ENCODE results near the gene CAPN7.

CAPN7 gene

DNA sequence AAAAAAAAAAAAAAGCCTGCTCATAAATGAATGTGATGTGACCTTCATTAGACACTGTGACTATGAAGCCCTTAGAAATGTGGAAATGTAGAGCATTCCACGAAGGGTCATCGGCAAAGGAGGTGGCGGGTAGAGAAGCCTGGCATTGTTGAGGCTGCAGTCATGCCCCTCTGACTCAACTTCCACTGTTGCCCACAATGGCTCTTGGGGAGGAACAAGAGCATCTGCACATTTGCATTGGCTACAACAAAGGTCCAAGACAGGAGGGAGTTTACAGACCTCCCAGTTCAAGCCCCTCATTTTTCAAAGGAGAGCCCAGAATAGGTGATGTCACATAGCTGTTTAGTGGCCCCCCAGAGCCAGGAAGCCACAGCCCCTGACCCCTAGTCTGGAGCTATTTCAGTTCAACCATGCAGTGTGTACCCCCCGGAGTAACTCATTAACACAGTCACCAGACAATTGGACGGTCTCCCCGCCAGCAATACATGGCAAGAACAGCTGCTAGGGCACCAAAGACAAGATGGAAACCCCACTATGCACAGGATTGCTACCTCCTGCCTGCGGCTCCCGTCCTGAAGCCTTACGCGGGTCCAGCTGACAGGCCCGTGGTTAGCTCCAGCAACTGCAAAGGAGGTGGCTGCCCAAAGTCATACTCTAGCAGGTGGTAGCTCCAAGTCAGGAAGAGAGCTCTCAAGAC lies 70.1 kb downstream of the CAPN7 start:
- DNase-seq (ENCODE audit: low read depth) = no peak

GRCh38 chr3:15277861-15278500 lies 71.9 kb downstream of the CAPN7 start:
- DNase-seq (ENCODE audit: low read depth) = no peak

- no peak for DNase-seq (ENCODE audit: low read depth)
These were observed 73.2 kb downstream of the CAPN7 start for GRCh38 chr3:15279205-15279604.

DNA sequence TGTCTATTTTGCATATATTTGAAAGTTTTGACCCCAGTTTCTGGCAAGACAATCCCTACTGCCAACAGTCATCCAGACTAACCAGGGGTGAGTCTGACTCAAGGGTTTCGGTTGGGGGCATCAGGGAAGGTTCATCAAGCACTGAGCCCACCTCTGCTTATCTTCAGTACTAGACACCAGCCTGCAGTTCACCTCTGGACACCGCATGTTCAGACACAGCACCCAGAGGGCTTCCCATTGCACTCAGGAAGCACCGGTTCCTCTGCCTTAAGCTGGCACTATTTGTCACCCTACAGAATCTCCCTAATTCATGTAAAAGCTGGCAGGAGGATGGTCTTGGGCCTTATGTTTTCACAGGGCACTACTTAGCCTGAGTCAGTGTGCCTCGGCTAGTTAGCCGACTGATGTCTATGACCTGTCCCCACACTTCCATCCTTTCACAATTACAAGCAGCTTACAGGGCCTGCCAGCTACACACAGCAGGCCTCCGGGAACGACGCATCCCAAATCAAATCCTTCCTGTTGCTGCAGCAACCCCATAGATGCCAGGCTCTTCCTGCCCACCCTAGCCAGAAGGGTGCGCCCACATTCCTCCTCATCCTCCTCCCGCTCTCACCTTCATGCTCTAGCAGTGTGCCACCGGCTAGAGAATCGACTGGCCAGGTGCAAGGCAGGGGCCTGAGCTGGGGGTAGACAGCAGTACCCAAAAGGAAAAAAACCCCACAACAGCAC lies 73.8 kb downstream of the CAPN7 start:
- DNase-seq (ENCODE audit: low read depth) = no peak

GRCh38 chr3:15280853-15281532 lies 74.9 kb downstream of the CAPN7 start:
- DNase-seq (ENCODE audit: low read depth) = no peak

DNA sequence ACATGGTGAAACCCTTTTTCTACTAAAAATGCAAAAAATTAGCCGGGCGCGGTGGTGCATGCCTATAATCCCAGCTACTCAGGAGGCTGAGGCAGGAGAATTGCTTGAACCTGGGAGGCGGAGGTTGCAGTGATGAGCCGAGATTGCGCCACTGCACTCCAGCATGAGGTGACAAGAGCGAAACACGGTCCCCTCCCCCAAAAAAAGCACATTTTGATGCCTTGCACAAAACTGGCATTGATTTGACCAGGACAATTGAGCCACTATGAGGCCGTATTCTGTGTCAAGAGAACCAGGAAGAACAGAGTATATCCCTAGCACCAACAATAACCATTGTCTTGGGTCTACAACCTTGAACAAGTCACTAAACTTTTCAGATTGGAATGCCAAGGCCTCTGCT lies 75.8 kb downstream of the CAPN7 start:
- no peak for DNase-seq (ENCODE audit: low read depth)

- no peak for DNase-seq (ENCODE audit: low read depth)
These were observed 77.7 kb downstream of the CAPN7 start for GRCh38 chr3:15283702-15284101.

GRCh38 chr3:15284121-15284889 lies 78.3 kb downstream of the CAPN7 start:
- DNase-seq (ENCODE audit: low read depth) = no peak

DNA sequence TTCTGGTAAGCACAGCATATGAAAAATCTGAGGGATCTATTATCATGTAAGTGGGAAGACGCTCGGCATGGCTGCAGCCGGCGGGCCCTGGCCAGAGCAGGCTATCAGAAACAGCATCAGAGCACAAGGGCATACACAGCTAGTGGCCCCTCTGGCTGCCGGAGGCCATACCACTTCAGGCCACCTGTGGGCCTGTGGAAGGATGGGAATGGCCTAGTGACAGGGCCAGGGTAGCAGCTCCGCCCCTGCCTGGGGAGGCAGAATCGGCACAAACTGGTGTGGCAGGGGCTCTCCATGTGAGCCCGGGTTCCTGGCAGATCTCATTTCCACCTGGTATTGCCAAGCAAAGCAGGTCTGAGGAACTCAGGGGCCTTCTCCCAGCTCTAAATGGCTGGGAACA lies 80.0 kb downstream of the CAPN7 start:
- DNase-seq (ENCODE audit: low read depth) = no peak

- no peak for DNase-seq (ENCODE audit: low read depth)
These were observed 81.7 kb downstream of the CAPN7 start for GRCh38 chr3:15287565-15288330.

GRCh38 chr3:15288331-15289035 lies 82.4 kb downstream of the CAPN7 start:
- no peak for DNase-seq (ENCODE audit: low read depth)

- no peak for DNase-seq (ENCODE audit: low read depth)
These were observed 83.6 kb downstream of the CAPN7 start for GRCh38 chr3:15289661-15290060.

DNA sequence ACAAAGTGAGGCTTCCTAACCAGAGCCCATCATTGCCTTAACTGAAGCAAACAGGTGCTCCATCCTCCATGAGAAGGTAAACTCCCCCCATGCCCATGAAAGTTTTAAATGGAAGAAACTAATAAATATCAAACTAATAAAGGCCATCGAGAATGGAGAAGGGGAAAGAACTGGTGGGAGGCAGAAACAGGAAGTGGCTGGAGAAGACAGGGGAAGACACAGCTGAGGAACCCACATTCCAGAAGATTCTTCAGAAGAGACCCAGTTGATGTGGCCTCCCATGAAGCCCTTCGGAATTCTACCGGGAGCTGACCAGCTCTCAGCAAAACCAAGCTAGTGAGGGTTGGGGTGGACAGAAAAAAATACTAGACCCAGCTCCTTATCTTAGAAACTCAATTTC lies 84.7 kb downstream of the CAPN7 start:
- no peak for DNase-seq (ENCODE audit: low read depth)

DNA sequence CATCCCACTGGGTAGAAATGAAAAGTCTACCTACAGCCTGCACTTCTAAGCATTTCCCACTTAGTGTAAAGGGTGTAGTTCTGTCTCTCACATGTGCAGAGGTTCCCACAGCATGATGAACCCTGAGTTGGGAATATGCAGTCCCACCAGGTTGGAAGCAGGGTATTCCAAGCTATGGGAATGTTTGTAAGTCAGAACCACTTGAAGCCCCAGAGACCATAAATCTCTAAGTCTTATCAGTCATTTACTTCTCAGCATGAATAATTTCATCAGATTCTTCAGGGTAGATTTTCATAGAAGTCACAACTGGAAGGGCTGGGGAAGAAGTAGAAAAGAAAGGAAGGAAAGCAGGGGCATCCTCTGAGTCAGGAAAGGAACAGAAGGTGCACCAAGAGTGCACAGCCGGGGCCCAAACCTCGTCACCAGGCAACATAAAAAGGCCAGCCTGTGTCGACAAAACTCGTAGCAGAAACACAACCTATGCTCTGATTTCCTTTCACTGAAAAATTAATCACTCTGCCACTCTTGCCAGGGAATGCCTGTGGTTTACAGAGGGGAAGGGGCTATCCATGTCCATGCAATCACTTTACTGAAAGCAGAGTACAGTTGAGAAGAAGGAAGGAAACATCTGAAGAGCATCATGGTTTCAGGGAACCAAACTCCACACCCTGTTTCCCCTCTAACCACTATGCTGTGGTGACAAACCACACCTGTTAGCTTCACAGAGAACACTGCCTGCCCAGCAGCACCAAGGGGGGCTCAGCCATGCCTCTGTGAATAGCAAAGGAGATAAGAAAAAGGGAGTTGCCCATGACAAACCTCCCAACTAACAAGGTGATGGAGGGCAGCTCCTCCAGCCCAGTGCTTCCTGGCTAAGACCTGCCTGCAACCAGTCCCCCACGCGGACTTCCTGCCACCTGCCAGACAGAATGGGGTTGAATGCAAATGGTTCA lies 85.8 kb downstream of the CAPN7 start:
- no peak for DNase-seq (ENCODE audit: low read depth)

DNA sequence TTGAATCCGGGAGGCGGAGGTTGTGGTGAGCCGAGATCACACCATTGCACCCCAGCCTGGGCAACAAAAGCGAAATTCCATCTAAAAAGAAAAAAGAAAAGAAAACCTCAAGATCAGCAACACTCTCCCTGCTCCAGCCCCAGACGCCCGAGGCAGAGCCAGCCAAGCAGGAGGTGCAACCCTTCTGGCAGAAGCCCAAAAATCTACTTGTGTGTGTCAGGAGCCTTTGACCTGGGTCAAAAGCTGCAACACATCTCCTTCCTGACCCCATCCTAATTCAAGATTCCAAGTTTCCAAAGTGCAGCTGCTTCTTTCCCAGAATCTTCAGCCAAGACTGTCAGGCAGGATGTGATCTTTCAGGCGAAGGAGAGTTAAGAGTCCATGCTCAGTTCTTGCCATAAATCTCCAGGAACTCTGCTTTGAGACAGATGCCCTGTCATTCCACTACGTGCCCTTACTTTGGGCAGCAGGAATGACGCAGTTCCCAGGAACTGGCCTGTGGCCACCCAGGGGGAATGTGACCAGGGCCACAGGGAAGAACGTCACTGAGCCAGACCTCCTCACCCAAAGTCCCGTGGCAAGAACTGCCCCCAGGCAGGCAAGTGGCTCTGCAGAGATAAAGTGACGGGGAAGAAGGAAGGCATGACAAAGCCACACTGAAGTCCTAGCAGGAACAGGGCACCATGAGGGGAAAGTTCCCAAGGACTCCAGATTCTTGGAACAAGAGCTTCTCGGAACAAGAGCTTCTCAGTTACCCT lies 86.9 kb downstream of the CAPN7 start:
- no peak for DNase-seq (ENCODE audit: low read depth)

DNA sequence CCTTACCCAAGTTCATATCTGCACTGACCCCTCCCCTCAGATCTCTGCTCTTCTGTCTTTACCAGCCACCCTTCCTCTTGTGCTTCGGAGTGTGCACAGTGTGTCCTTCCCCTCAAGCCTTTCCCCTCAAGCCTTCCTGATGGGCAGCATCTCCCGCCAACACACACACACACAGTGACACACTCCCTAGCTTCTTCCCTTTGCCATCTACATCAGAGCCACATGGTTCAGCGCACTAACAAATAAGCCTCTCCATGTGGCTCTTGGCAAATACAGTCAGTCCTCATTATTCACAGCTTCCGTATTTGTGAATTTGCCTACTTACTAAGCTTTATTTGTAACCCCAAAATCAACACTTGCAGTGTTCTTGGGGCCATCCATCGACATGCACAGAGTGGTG lies 88.9 kb downstream of the CAPN7 start:
- no peak for DNase-seq (ENCODE audit: low read depth)

DNA sequence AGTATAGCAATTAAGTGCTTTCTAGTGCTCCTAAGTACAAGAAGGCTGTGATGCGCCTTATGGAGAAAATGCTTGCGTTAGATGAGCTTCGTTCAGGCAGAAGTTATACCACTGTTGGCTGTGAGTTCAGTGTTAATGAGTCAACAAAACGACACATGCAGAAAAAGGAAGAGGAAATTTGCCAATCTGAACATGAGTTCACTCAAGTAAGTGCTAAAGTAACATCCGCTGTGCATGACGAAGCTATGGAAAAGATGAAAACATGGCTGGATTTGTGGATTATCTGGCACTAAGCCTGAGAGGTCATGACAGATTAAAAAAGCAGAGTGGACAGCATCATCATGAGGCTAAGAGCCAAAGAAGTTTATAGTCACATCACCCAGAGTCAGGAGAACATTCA lies 89.5 kb downstream of the CAPN7 start:
- no peak for DNase-seq (ENCODE audit: low read depth)

GRCh38 chr3:15297608-15298350 lies 91.7 kb downstream of the CAPN7 start:
- no peak for DNase-seq (ENCODE audit: low read depth)
